ENCODE results near the gene S100A8.
"Not testable (repeated sequence)": the region's sequence is repeated elsewhere in the genome, so short reads cannot be mapped to it uniquely, and the experiment has no call there.

DNA sequence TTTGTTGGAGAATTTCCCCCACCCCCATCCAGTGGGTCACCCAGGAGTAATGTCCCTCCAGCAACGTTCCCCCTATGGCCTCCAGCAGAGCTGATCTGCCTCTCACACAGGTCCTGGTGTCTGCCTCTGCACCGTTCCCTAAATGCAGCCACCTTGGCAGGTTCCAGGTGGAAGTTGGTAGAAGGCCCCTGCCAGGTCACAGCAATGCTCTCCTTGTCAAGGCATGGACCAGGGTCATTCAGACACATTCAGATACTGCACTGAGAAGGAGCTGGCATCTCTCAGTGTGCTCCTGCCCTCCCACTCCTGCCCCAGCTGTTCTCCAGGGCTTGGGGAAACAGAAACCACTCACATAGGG, 28.5 kb upstream of the S100A8 start:
- not testable (repeated sequence) for TF ChIP-seq FOS (IDR thresholded peaks at IDR 0.05; ENCODE audit: borderline replicate concordance, insufficient read depth, low read length); GATA2 (IDR thresholded peaks at IDR 0.05; ENCODE audit: insufficient read depth, insufficient read length, low read depth, low read length); CTCF (IDR thresholded peaks at IDR 0.05; ENCODE audit: extremely low read depth in 1 of 2, insufficient read depth in 1 of 2, low read depth in 1 of 2, low read length in 2 of 2); POLR2AphosphoS5 (IDR thresholded peaks at IDR 0.05; ENCODE audit: insufficient read depth, low read depth, low read length); POLR2A (IDR thresholded peaks at IDR 0.05; ENCODE audit: low read depth, low read length); EZH2 (IDR thresholded peaks at IDR 0.05; ENCODE audit: borderline replicate concordance, low read depth, low read length, severe bottlenecking); MAX (IDR thresholded peaks at IDR 0.05; ENCODE audit: insufficient read depth, insufficient read length); MYC (IDR thresholded peaks at IDR 0.05; ENCODE audit: low read depth, low read length)

Measured in endothelial cell of umbilical vein (primary cell).